Femur (tissue), 1 donor: Measurements from ENCODE around the gene CALHM2.
A peak's percentile ranks its signal among the peaks of the same experiment; 100 is the strongest.
"Not testable (repeated sequence)": the region's sequence is repeated elsewhere in the genome, so short reads cannot be mapped to it uniquely, and the experiment has no call there.

ENCODE experiments used
- DNase-seq: peaks from one replicate; pipeline ENCODE4 v3.0.0-alpha.2; 2017

CALHM2 gene

GRCh38 chr10:103449208-103450144 lies 2.7 kb downstream of the CALHM2 start:
- no peak for DNase-seq

DNA sequence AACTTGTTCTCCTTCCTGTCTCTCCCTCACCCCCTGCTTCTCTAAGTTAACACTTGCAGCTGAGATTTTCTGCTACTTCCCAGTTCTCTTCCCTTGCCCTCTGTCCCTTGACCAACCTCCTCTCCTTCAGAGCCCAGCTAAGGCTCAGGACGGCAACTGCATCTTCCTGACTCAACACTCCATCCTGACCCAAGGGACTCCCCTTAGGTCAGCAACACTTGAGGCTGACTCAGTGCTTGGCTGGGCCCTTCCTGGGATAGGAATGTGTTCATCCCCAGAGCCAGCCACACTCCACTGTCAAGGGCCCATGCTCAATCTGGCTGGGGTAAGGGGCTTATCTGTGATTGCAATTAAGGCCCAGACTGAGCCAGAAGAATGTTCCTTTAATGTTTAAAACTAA lies 3.4 kb downstream of the CALHM2 start:
- DNase-seq = no peak

DNA sequence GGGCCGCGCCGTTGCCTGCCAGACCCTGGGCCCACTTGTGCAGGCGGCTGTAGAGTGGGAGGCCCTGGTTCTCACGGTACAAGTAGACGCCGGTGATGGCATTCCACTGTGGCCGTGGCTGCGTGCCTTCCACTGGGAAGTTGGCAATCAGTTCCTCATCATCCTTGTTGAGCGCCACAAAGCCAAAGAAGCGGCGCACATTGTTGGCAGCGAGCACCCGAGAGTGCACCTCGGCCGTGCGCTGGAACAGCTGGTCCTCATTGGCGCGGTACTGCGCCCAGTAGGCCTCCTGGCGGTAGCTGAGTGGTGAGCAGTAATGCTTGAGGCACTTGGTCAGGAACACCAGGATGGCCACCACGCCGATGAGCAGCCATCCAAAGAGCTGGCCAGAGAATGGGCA lies 5.0 kb downstream of the CALHM2 start:
- DNase-seq = no peak

DNA sequence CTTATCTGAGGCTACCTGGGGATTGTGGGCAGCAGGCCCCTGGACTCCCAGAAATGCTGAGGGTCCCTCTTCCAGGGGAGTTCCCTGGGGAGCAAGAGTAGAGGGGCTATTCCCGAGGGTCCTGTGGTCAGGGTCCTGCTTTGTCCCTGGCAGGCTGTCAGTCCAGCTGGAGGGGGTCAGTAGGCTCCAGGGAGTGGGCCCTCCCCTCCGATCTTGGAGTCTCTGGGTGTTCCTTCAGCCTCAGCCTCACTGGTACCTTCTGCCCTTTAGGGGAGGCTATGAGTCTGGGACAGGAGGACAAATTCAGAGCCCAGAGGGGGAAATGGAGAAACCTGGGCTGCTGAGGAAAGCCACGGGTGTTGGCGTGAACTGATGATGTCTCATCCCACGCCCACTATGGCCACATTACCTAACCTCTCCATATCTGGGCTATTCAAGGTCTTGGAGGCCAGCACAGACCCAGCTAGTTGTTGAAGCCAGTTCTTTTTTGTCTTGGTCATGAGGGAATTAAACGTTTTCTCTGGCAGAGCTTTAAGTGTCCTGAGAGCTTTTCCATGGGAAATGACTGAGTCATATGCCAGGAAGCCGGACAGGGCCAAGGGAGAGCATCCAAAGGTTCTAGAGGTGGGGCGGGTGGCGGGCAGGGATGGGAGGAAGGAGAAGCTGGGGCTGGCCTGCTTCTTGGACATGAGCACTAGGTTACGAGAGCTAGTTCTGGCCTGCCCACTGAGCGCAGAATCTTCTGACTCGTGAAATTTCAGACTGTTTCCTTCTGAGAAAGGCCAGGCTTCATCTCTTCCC lies 6.2 kb downstream of the CALHM2 start:
- DNase-seq = no peak

GRCh38 chr10:103445366-103445765 lies 6.8 kb downstream of the CALHM2 start:
- DNase-seq = no peak

- DNase-seq = no peak
Observed at GRCh38 chr10:103444478-103444877, 7.7 kb downstream of the CALHM2 start.

DNA sequence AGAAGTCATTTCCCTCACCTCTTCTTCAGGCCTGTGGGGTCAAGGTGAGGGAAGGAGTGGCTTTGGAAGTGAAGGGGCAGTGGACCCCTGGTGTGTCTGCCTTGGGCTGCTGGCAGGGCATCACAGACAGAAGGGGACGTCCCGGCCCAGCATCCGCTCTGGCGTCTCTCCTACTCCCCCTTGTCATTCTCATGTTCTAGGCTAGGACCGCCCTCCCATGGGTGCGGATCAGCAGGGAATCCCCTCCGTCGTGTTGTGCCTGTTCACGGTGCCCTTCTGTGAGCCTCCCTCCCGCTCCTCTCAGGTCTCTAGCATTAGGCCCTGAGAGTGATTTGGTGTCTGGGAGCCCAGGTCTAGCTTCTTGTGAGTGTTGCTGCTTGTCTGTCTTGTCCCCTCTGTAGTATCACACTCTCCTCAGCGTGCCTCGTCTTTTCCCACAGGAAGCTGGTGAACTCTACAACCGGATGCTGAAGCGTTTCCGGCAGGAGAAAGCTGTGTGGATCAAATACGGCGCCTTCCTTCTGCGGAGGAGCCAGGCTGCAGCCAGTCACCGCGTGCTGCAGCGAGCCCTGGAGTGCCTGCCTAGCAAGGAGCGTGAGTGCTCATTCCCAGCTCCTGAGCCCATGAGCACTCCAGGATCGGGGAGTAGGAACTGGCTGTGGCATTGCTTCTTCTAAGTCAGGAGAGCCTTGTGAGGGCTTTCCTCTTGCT lies 8.5 kb downstream of the CALHM2 start:
- DNase-seq = no peak

- no peak for DNase-seq
Observed at GRCh38 chr10:103442031-103442461, 10.1 kb downstream of the CALHM2 start.

- no peak for DNase-seq
Observed at GRCh38 chr10:103441611-103442010, 10.6 kb downstream of the CALHM2 start.

GRCh38 chr10:103441206-103441605 lies 11.0 kb downstream of the CALHM2 start:
- no peak for DNase-seq

DNA sequence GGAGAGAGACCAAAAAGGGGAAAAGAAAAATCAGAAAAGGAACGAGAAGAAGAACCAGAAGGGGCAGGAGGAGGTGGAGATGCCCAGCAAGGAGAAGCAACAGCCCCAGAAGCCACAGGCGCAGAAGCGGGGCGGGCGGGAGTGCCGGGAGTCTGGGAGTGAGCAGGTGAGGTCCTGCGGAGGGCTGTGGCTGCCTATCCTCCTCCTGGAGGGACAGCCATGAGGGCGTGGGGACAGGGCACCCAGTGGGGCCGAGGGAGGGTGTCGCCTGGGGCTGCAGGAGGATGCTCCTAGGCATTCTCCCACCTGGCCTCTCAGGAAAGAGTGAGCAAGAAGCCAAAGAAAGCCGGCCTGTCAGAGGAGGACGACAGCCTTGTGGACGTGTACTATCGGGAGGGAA lies 11.8 kb downstream of the CALHM2 start:
- DNase-seq = no peak

- DNase-seq = no peak
Observed at GRCh38 chr10:103439776-103440175, 12.4 kb downstream of the CALHM2 start.

DNA sequence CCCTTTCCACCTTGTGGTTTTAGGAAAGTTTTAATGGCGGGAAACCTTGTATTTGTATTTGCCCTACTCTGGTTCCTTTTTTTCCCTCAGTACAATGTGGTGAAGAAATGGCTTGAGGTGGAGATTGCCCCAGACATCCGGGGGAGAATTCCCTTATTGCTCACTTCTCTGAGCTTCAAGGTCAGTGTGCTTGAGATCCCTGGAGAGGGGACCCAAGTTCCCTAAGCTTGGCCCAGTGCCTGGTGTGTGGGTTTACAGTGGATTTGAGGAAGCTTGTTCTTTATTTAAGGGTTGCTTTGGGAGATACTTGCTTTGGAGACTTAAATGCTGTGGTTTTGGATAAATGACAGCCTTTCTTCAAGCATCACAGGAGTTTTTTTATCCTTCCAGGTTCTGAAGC lies 18.3 kb downstream of the CALHM2 start:
- no peak for DNase-seq

DNA sequence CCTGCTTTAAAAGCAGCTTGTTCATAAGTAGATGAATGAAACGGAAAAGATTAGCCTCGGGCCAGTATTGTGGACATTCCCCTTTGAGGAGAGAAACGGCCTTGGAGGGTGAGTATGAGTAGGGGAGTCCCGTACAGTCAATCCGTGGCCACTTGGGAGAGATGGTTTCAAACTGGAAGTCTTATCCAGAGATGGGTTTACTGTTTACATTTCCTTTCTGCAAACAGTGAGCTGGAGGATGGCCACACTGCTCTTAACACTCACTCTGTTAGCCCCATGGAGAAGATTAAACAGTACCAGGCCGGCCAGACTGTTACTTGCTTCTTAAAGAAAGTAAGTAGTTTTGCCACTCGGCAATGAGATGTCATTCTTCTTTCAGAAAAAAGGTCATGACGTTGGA lies 20.3 kb downstream of the CALHM2 start:
- DNase-seq = no peak

DNA sequence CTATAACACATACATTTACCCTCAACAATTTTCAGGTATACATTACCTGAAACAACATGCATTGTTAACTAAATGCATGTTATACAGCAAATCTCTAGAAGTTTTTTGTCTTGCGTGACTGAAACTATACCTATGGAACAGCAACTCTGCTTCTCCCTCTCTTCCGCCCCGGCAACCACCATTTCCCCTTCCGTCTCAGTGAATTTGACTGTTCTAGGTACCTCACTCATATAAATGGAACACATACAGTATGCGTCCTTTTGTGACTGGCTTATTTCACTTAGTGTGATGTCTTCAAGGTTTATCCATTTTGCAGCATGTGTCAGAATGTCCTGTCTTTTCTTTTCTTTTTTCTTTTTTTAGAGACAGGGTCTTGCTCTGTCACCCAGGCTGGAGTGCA lies 22.5 kb downstream of the CALHM2 start:
- DNase-seq = no peak

DNA sequence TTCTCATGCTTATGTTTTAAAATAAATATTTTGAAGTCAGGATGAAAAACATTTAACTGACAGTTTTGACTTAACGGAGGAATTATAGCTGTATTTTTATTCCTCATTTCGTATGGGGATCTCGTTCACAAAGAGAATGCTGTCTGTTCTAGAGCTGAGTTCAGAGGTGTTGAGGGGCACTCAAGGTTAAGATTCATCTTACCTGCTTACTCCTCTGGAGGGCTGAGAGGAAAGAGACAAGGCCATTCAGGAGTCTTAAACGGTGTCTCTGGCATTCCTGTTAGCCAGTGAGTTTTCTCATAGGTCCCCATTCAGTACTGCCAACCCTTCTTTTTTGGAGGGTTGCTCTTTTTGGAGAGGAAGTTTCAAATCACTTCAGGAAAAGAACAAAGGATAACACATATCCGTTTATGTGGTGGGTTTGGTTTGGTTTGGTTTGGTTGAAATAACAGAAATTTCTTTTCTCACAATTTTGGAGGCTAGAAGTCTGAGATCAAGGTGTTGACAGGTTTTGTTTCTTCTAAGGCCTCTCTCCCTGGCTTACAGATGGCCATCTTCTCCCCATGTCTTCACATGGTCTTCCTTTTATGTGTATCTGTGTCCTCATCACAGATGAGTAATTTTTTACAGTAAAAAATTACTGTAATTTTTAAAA lies 23.1 kb downstream of the CALHM2 start:
- no peak for DNase-seq

- no peak for DNase-seq
Observed at GRCh38 chr10:103427866-103428265, 24.3 kb downstream of the CALHM2 start.

DNA sequence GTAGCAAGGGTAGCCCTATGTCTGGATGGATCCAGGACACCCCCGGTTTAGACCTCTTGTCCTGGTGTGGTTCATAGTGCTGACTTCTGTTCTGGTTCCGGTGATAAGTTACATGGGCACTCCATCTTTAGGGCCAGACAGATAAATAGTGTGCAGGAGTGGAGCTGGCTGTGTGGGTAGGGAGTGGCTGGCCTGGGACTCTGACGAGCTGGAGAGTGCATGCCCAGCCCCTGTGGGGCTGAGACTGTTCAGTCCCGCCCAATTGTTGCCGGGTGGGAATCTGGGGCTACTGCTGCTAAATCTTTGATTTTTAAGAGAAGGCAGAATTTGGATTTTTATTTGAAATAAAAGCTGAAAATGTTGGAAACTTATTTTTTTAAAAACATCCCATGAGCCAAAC lies 28.4 kb downstream of the CALHM2 start:
- DNase-seq = no peak

DNA sequence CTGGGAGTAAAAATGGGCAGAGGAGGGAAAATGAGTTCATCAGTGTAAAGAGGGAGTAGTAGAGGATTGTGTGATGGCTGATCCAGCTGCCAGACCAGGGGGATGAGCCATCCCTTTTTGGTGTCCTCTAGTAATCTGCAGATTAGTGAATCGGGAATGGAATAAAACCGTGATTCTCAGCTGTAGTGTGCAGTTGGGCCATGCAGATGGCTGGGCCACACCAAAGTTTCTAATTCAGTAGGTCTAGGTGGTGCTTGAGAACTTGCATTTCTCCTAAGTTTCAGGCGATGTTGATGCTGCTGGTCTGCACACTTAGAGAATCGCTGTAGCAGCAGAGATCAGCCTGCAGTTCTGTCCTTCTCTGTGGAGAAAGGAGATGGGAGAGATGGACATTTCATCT lies 33.1 kb downstream of the CALHM2 start:
- no peak for DNase-seq

DNA sequence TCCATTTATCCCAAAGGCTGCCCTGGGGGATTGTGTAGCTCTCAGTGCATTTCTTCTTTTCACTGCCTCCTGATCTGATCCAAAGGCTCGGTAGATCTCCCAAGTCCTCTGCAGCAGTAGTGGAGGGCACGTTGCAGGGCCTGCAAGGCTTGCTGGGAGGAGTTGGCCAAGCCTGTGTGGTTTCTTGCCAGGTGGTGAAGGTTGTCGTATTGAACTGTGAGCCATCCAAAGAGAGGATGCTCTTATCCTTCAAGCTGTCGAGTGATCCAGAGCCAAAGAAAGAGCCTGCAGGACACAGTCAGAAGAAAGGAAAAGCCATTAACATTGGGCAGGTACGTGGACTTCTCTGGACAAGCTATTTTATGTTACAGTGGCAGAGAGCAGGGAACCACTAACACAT lies 34.6 kb downstream of the CALHM2 start:
- no peak for DNase-seq

DNA sequence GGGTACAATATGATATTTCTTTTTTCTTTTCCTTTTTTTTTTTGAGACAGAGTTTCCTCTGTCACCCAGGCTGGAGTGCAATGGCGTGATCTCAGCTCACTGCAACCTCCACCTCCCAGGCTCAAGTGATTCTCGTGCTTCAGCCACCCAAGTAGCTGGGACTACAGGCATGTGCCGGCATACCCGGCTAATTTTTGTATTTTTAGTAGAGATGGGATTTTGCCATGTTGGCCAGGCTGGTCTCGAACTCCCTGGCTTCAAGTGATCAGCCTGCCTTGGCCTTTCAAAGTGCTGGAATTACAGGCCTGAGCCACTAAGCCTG lies 35.1 kb downstream of the CALHM2 start:
- not testable (repeated sequence) for DNase-seq

DNA sequence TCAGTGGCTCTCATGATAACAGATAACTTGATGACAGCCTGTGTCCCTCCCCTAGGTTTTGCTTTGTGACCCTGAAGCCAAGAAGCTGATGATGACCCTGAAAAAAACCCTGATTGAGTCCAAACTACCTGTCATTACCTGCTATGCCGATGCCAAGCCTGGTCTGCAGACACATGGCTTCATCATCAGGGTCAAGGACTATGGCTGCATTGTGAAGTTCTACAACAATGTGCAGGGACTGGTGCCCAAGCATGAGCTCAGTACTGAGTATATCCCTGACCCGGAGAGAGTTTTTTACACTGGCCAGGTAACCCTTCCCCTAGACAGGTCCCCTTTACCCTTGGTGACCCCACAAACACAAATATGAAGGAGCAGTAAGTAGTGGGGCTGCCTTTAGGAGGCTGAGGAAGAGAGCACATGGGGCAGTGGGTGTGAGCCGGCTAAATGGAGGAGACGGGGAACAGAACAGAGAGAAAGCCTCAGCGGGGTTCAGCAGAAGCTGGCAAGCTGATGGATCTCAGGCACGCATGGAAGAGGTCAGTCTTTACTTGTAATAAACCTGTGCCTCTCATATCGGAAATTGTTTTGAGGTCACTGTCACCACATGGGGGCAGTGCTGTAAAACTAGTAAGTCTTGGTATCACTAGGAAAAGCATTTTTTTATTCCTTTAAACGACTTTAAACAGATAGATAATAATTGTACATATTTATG lies 35.6 kb downstream of the CALHM2 start:
- DNase-seq = peak; percentile 65
